HFFc6 (cell line): ENCODE results near the gene LARP1. TPM values are rescaled to one million over a fixed set of nuclear protein-coding genes. Genes with fewer than 3 reads are reported as not detected.

Source experiments
- DNase-seq: peaks from one replicate; pipeline ENCODE4 v3.0.0-alpha.2; 2018
- H3K27ac Mint-ChIP-seq: 2 replicates; pipeline ENCODE4 v1.8.0; 2020; ENCODE audit warnings: mild to moderate bottlenecking, mixed read lengths
- H3K27me3 Mint-ChIP-seq: 2 replicates; pipeline ENCODE4 v1.8.0; 2021; ENCODE audit warnings: mild to moderate bottlenecking, moderate library complexity, mixed read lengths; ENCODE audit not compliant: insufficient read depth
- H3K36me3 Mint-ChIP-seq: 2 replicates; pipeline ENCODE4 v1.8.0; 2021; ENCODE audit warnings: low read depth, mixed read lengths
- H3K4me1 Mint-ChIP-seq: 2 replicates; pipeline ENCODE4 v1.8.0; 2020; ENCODE audit warnings: low read depth, mixed read lengths
- H3K4me3 Mint-ChIP-seq: 2 replicates; pipeline ENCODE4 v1.8.0; 2020; ENCODE audit warnings: mild to moderate bottlenecking, moderate library complexity, mixed read lengths
- H3K9me3 Mint-ChIP-seq: 2 replicates; pipeline ENCODE4 v1.8.0; 2020; ENCODE audit warnings: mild to moderate bottlenecking, mixed read lengths
- total RNA-seq, 6 experiments: library from RNA; stranded (reverse); fragmentation: NEBNext Ultra II Directional; extraction: Animal tissue kit (Norgen Biotek cat#: 25700); gene quantifications; 2 replicates in 1 of 6; 3 replicates in 5 of 6; pipeline ENCODE4 v1.2.3, GENCODE V29; 2021
- TF ChIP-seq, protein P1 (sequence below): fragments of 200-600 bp; sonication (generic); IDR thresholded peaks from 2 replicates; pipeline ENCODE4 v1.5.0; 2021; ENCODE audit warnings: antibody characterized with exemption, mild to moderate bottlenecking

Gene LARP1
- total RNA-seq, 6 experiments from 2014 or later = 204 to 228 (median 208) TPM

DNA sequence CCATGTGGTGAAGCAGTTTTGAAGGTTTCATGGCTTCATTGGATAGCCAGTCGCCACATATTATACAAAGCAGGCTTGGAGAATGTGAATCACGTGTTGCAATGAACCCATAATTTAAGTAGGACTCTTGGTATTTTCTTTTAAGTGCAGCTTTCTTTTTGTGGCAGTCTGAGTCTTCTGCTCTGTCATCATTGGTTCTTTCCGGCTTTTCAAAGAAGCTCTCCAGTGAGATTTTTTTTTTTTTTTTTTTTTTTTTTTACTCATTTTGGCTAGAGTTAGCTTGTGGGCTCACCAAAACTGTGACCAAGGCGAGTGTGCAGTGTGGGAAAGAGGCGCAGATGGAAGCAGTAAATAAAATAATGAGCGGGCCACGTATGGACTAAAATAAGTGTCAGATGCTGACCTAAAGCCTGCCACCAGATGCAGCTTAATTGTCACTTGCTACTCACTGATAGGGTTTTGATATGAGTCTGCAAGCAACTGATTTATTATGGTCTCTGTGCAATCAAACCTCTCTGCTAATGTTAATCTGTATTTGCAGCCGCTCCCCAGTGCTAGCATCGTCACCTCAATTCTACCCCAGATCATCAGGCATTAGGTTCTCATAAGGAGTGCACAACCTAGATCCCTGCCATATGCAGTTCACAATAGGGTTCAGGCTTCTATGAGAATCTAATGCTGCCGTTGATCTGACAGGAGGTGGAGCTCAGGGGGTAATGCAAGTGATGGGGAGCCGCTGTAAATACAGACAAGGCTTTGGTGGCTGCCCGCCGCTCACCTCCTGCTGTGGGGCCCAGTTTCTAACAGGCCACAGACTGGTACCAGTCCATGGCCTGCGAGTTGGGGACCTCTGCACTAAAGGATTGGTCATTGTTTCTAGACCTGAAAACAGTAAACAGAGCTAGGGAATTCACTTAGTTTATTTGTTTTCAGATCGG, 45.5 kb upstream of the LARP1 start:
- TF ChIP-seq, protein P1, sequence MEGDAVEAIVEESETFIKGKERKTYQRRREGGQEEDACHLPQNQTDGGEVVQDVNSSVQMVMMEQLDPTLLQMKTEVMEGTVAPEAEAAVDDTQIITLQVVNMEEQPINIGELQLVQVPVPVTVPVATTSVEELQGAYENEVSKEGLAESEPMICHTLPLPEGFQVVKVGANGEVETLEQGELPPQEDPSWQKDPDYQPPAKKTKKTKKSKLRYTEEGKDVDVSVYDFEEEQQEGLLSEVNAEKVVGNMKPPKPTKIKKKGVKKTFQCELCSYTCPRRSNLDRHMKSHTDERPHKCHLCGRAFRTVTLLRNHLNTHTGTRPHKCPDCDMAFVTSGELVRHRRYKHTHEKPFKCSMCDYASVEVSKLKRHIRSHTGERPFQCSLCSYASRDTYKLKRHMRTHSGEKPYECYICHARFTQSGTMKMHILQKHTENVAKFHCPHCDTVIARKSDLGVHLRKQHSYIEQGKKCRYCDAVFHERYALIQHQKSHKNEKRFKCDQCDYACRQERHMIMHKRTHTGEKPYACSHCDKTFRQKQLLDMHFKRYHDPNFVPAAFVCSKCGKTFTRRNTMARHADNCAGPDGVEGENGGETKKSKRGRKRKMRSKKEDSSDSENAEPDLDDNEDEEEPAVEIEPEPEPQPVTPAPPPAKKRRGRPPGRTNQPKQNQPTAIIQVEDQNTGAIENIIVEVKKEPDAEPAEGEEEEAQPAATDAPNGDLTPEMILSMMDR = no peak
- no peaks in the 10 kb centered on the region for H3K36me3 Mint-ChIP-seq
- DNase-seq = no peak
- H3K27me3 Mint-ChIP-seq = no peaks in the 10 kb centered on the region; the same call in 1 of the 2 replicates
- no peak overlapping the region for H3K27ac Mint-ChIP-seq
- no peaks in the 10 kb centered on the region for H3K9me3 Mint-ChIP-seq
- H3K4me1 Mint-ChIP-seq = peaks cover 47% of the 10 kb centered on the region
- no peak overlapping the region for H3K4me3 Mint-ChIP-seq

DNA sequence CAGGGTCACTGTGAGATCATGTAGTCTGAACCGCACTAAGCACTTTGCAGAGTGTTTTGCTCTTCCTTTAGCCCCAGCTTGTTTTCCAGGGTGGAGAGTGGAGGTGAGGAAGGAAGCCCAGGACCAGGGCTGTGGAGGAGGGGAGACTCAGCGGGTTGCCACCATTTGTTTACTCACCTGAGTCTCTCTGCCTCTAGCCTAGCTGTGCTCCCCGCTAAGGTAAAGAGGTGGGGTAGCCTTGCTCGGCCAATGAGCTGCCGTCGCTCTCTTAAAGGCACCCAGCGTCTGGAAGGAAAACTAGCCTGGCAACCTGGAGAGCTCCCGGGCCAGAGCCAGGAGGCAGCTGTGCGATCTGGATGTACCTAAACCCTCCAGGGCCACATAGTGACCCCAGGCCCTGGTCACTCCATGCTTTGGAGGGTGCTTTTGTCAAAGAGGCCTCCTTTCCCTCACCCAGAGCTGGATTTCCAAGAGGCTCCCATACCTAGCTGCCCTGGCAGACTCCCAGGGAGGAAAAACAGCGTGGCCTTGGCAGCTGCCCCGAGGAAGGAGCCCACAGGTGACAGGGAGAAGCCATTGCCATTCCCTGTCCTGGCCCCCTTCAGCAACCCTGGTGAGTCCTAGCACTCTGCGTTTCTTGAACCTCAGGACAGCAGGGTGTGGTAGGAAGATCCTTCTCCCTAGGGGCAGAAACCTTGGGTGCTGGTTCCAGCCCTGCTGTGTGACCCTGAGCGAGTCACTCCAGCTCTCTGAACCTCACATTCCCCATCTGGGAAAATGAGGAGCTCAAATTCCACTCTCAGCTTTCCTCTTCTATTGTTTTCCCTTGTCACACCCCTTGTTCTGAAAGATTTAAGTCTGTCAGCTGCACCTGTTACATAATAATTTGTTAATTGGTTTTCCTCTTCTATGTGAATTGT, 42.4 kb upstream of the LARP1 start:
- no peaks in the 10 kb centered on the region; the same call in 1 of the 2 replicates for H3K27me3 Mint-ChIP-seq
- H3K27ac Mint-ChIP-seq = no peak overlapping the region
- H3K36me3 Mint-ChIP-seq = no peaks in the 10 kb centered on the region
- TF ChIP-seq, protein P1 = no peak
- H3K9me3 Mint-ChIP-seq = no peaks in the 10 kb centered on the region
- peak; percentile 4 for DNase-seq
- no peak overlapping the region for H3K4me3 Mint-ChIP-seq
- H3K4me1 Mint-ChIP-seq = peaks cover 49% of the 10 kb centered on the region

DNA sequence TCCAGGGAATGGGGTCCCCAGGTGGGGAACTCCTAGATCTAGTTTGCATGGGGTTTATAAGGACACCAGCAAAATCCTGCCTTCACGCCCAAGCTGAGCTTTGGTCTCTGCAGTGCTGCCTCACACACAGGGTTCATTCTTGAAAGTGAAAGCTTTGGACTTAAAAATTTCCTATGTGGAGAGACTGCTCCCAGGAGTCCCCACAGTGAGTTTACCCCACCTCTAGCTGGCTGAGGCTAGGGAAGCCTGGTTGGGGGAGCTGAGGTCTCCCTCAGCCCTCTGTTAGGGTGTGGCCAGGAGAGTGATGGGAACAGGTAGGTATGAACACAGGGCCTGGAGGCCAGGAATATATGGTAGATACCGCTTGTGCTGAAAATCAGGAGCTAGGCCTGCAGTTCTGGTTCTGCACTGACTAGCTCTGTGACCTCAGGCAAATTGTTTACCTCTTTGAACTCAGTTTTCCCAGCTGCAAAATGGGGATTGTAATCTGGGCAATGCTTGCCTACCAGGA, 41.5 kb upstream of the LARP1 start:
- H3K27me3 Mint-ChIP-seq = no peaks in the 10 kb centered on the region; the same call in 1 of the 2 replicates
- H3K9me3 Mint-ChIP-seq = no peaks in the 10 kb centered on the region
- H3K4me3 Mint-ChIP-seq = no peak overlapping the region; the same call in 1 of the 2 replicates
- no peak for DNase-seq
- H3K36me3 Mint-ChIP-seq = no peaks in the 10 kb centered on the region
- TF ChIP-seq, protein P1 = no peak
- H3K27ac Mint-ChIP-seq = peak overlapping the region; percentile 60
- H3K4me1 Mint-ChIP-seq = peaks cover 48% of the 10 kb centered on the region

DNA sequence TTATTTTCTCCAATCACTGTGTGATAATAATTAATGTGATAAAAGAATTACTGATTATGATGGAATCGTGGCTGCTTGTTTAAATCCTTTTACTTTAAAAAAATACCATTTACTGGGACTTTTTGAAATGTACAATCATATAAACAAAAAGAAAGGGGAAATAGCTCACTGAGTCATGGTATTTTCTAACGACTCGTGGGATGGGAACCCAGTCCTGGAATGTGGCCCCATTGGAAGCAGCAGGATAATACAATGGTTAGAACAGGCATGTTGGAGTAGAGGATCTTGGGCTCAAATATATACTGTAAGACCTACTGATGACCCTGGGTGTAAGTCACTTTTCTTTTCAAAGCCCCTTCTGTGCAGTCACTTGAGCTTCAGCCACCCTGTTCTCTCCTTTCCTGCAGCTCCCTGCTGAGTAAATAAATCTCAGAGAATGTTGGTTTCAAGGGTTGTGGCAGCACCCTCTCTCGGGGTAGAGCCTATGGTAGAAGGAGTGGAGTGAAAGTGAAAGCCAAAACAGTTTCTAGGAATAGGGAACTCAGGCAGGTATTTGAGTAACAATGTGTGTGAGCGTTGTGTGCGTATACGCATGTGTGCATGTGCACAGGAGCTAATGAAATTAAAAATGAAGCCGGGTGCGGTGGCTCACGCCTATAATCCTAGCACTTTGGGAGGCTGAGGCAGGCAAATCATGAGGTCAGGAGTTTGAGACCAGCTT, 40.8 kb upstream of the LARP1 start:
- no peak for DNase-seq
- TF ChIP-seq, protein P1 = no peak
- H3K4me1 Mint-ChIP-seq = peaks cover 40% of the 10 kb centered on the region
- no peaks in the 10 kb centered on the region for H3K9me3 Mint-ChIP-seq
- no peaks in the 10 kb centered on the region for H3K36me3 Mint-ChIP-seq
- H3K4me3 Mint-ChIP-seq = peak overlapping the region; percentile 14; the same call in 1 of the 2 replicates
- peak overlapping the region; percentile 60 for H3K27ac Mint-ChIP-seq
- H3K27me3 Mint-ChIP-seq = peaks cover 2% of the 10 kb centered on the region; the same call in 1 of the 2 replicates
